NCI-H2107 (cell line): ENCODE results near the gene TRERF1.

Experiments
- DNase-seq: peaks from one replicate; lab custom pipeline; 2025; lab: John Stamatoyannopoulos, UW

Gene TRERF1

DNA sequence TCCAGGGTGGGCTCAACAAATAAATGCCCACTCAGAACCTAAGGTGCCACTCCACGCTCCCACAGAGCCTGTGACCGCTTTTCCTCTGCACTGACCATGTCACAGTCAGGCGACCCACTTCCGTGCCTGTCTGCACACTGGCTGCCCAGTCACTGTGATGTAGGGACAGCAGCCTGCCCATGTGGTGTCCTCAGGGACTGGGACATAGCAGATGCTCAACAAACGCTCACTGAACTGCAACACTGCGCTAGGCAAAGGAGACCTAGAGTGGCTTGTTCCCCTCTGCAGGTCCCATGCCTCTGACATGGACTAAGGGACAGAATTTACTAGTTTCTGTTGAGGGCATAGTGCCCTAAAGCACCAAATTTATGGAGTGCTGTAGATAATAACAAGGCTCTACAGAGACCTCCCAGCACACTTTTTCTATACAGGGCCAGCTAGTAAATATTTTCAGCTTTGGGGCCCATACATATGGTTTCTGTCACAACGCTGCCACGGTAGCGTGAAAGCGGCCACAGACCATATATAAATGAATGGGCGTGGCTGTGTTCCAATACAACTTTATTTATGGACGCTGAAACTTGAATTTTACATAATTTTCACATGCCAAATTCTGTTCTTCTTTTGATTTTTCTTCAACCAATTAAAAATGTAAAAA lies 176.2 kb downstream of the TRERF1 start:
- DNase-seq = no peak

DNA sequence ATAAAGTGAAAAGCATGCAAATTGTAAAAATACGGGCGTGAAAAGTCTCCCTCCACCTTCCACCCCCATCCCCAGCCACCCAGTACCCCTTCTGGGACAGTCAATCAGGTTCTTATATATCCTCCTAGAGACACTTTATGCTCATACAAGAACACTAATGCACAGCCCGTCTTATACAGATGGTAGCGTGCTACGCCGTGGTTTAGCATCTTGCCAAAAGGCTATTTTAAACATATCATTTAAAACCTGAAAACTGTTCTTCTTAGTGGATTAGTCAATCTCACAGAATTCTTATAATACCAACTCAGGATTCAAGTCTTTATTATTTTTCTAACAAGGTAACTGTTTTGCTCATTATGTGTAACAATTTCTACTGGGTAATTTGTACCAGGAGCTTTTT lies 176.8 kb downstream of the TRERF1 start:
- DNase-seq = no peak

DNA sequence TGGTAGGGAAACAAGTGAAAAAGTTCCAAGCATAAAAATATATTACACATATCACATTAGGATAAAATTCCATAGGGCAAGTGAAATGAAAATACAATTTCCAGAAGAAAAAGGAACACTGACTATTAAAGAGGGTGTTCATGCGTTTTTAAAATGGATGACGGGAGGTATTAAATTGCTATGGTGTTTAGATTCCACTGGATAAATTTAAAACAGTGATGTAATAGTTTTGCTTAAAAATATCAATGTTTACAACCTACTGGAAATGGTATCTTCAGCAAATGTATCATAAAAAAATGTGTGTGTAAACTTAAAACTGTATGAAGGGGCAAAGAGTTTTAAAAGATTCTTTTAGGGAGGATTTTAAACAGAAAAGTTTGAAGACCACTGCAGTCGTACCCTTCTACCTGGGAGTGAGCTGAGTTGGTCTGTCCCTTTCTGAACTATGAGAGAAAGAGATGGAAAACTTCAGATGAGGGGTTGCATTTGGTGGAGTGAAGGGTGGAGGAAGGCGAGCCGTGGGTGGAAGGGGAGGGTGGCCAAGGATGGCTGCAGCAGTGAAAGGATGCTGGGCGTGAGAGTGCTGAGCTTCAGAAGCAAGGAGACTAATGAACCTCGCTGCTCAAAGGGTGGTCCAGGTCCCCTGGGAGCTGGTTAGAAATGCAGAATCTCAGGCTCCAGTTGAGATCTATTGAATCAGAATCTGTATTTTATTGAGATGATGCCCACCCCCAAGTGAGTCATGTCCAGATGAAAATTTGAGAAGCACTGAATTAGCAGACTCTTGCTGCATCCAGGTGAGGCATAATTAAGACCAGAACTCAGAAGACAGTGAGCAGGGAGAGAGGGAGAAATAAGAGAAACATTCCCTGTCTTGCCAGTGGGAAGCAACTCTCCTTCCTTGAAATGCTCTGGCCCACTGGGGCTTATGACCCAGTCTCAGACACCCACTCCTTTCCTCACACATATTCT lies 179.6 kb downstream of the TRERF1 start:
- no peak for DNase-seq

DNA sequence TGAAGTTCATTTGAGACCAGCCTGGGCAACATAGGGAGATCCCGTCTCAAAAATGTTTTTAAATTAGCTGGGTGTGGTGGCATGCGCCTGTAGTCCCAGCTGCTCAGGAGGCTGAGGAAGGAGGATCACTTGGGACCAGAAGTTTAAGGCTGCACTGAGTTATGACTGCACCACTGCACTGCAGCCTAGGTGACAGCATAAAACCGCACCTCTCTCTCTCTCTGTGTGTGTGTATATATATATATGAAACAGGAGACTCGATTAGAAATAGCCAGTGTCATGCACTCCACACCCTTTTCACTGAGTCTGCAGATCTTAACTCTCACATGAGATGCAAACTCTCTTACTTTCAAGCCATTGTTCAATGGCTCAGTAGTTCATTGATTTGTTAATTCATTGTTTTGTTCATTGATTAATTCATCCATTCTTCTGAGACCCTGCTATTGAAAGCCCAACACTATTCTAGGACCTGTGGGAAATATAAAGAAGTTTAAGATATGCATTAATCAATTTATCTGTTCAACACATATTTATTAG lies 181.7 kb downstream of the TRERF1 start:
- no peak for DNase-seq

DNA sequence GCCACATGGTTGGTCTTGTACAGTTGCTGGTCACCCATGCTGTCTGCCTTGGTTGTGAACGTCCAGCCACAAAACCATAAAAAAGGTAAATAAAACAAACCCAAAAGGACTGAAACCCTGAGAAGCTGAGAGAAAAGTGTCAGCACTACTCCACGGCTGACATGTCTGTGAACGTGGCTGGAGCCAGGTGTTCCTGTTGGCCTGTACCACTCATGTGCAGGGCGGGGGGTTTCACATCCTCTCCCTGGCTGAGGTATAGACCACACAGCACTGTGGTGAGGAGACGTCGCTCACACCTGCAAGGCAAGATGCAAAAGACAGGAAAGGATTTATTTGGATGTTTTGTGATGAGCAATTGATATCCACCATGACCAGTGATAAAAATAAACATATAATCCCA lies 182.2 kb downstream of the TRERF1 start:
- DNase-seq = no peak

DNA sequence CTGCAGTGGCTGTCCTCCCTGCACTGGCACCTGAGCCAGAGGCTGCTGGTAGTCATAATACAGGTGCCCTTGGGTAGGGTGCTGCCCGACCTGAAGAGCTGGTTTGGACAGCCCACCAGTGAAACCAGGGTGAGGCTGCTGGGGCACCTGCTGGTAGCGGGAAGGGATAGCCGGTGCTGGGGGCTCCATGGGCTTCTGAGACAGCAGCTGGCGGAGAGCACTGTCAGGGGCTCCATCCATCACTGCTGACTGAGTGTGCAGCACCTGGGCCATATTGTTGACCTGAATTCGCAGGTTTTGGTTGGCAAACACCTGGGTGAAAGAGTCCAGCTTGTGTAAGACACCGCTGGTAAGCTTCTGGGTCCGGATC lies 182.9 kb downstream of the TRERF1 start:
- DNase-seq = no peak

DNA sequence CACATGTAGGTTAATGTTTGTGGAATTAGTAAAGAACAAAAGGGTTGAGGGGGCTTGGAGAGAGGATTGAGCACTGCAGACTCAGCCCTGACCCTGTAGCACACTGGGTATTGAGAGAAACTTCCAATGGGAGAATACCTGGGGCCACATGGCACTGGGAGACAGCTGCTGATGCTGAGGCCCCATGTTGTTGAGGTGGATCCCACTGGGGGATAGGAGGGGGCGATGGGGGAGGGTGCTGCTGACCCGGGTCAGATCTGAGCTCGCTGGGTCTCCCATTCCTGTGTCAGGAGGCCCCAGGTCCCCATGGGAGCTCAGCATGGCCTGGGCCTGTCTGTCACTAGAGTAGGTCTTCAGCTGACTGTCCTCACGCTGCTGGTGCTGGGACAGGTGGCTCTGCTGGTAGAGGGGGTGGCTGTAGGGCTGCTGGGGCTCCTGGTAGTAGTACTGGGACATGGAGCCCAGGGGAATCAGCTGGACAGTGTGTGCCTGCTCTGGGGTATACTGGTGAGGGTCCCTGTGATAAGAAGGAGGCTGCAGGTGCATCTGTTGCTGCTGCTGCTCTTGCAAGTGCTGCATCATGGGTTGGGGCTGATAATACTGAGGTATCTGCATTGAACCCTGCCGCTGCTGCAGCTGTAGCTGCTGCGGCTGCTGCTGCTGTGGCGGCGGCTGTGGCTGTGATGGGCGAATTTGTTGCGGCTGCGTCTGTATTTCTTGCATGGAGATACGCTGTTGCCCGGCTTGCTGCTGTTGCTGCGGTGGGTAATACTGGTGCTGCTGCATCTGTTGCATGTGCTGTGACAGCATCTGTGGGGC lies 183.5 kb downstream of the TRERF1 start:
- no peak for DNase-seq

DNA sequence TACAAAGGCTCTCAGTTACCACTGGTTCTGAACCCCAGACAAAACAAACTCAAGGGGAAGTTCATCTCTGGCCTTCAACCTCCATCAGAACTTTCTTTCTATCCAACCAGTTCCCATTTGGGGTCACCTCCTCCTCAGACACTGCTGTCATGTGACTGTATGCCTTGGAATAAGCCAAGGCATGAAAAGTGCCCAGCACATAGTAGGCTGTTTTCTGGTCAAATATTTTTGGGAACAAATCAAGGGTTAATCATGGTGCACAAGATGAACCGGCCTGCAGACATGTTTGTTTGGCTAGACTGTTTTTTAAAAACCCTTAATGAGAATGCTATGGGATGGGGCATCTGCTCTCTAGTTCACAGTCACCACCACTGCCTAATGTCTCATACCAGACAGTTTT lies 185.2 kb downstream of the TRERF1 start:
- no peak for DNase-seq

DNA sequence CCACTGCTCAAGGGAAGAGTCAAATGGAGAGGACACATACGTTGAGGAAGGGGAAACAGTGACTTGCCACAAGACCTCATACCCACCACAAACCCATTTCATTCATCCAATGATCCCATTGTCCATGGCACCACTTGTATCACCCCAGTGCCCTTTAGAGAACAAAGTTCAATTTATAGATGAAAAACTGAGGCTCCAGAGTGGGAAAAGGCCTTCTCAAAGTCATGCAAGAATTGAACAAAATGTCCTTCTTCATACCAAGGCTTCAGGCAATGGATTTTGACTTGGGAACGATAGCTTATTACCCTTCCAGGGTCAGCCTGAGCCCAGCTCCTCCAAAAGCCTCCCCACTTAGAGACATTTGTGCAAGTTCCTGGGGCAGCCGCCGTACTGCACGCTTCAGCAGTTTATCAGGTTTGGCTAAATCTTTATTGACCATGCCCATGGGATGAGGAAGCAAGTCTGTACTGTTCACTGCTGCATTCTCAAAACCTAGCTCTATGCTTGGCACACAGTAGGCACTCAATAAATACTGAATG lies 186.8 kb downstream of the TRERF1 start:
- DNase-seq = no peak

DNA sequence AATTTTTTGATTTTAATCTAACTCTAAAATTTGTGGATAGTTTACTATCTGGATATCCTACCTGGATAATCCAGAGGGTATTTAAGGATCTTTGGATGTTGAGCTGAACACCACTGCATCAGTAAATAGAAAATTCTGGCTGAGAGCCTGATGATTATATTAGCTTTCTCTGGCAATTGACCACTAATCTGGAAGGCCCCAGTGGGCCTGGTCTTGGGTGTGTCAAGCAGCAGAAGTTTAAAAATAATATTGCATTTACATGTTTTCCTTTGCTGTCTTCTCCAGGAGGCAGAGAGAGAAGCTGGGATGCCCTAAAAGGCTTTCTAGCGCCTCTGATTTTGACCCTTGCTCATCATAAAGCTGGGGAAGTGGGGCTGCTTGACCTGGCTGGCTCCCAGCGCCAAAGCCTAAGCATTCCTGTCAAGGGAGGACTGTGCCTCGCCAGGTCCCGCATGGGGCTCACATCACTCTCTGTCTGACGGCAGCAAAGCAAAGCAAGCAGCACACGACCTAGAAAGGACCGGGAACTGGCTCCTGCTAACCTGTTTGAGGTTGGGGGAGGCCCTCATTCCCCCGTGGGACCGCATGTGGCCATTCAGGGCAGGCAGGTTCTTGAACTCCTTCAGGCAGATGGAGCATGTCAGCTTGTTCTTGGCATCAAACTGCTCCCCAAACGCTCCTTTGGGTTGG lies 187.4 kb downstream of the TRERF1 start:
- no peak for DNase-seq

DNA sequence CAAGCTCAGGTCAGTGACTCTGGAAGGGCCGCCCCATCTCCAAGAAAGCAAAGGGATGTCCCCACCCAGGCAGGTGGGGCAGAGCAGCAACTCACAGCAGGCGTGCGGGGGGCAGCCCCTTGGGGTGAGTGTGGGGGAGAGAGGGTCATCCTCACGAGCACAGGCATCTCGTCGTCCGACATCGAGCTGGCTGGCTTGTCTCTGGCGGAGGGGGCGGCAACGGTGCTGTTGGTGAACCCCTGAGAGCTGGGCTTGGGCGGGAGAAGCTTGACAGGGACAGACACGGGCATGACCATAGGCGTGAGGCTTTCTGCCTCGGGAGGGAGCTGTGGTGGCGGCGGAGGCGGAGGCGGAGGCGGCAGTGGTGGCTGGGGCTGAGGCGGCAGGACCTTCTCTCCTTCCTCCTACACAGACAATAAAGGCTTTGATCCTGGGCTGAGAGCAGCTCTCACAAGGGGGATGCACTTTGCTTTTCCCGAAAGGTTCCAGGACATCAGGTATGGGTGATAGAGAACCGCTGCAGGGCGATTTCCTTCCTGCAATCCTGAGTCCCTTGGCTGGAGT lies 188.5 kb downstream of the TRERF1 start:
- DNase-seq = no peak

DNA sequence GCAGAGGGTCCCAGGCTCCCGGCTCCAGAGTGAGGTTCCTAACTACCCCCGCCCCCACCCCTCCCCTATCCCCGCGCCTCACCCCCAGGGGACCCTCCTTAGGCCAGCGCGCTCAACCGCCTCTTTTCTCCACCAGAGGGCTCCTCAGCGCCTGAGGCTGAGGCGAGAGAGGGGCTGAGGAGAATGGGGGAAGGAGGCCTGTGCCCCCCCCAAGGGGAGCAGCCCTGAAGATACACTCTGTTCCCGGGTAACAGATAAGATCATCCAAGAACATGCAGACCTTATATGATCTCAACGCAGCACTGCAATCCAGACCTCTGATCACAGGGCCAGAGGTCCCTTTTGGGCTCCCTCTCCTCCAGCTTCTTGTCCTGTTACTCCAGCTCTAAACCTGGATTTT lies 190.8 kb downstream of the TRERF1 start:
- no peak for DNase-seq

DNA sequence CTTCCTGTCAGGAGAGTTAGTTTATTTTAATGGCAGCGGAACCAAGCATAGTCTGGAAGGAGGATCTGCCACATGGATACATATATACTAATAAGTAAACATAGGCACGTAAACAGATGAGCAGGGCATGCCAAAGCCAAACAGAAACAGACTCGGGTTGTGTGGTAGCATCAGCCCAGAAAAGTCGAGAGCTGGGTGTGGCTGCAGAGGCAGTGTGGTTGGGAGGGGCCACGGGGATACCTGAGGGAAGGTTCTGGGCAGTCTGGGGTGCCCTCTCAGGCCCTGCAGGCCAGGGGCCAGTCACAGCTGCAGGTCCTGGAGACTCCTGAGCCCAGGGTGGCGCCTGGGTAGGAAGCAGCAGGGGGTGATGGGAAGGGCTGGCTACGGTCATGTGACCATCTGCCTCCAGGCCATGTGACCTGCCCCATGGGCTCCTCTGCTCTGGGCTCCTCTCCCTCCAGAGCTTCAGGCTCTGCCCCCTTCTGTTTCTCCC lies 191.3 kb downstream of the TRERF1 start:
- no peak for DNase-seq

DNA sequence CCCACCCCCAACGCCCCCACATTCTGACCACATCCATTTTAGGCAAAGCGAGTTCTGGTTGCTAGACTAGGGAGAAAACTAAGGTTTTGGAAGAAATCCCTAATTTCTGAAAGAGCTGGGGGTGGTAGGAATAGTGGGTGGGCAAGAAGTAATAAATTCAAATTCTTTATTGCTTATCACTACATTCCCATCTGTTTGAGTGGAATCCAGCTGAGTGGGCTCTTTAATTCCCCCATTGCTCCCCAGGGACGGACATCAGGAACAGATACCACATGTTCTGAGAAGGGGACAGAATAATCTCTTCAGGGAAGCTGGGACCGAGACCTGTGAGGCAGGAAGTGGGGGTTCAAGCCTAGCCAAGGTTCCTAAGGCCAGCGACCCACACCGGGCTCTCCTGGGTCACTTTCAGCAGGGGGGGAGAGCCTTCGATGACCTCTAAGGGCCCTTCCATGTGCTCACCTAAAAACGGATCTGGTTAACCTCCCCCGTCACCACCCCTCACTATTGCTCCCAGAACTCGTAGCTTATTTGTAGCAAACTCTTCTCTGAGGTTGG lies 191.8 kb downstream of the TRERF1 start:
- no peak for DNase-seq

DNA sequence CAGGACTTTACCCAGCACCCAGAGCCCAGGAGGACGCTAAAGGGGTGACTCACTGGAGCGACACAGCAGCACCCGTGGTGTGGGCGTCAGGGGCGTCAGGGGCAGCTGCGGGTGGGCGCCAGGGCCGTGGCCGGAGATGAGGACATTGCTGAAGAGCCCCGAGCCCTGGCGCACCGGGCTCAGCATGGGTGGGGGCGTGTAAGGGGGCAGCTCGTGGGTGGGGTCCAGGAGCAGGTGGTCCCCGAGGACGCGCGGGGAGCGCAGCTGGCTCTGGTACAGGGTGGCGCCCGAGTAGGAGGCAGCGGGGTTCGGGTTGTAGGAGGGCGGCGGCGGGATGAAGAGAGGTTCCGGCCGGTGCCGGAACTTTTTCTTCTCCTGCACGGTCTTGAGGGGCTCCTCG lies 192.4 kb downstream of the TRERF1 start:
- no peak for DNase-seq

DNA sequence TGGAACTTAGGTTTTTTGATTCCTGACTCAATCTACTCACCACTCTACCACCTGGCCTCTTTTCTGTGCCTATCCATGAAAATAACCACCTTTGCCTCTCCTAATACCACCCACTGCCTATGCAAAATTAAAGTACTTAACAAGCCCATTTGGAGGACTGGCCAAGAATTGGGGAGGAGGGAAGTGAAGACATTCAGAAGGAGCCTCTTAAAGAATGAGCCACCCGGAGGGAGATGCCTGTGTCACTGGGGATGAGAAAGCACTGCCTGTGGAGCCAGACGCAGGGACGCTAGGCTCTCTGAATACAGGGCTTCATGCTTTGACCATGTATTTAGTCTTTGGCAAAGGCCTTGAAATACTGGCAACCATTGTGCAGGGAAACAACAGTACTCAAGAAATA lies 194.1 kb downstream of the TRERF1 start:
- DNase-seq = no peak

DNA sequence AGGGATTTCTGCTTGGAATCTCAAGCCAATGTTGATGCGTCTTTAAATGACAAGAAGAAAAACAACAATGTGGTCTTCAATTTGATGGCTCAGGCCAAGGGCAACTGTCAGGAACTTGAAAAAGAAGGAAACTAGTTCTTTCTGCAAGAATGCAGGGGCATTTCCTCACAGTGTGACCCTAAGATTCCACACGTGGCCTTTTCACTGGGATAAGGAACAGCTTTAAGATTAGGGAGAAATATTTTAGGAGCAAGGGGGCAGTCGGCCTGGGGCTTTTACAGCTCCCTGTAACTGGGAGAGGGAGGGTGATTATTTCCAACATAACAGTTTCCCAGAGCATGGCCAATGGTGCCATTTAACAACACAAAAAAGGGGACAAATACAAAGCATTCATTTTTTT lies 194.7 kb downstream of the TRERF1 start:
- DNase-seq = no peak

DNA sequence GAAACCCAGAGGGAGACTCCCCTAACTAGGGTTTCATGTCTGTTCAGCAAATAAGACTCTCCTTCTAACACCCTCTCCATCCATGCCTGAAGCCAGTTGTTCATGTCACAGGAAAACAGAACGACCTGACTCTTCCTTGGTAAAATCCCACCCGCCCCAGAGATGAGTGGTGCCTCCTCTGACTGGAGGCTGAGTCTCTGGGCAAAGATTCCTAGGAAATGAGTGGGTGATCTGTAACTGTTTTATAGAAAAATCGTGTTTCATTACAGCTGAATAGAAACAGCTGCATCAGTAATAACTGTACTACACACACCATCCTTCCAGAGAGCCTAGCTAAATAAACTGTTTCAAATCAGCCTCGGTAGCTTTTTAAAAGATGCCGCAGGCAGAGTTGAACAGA lies 196.7 kb downstream of the TRERF1 start:
- DNase-seq = no peak

DNA sequence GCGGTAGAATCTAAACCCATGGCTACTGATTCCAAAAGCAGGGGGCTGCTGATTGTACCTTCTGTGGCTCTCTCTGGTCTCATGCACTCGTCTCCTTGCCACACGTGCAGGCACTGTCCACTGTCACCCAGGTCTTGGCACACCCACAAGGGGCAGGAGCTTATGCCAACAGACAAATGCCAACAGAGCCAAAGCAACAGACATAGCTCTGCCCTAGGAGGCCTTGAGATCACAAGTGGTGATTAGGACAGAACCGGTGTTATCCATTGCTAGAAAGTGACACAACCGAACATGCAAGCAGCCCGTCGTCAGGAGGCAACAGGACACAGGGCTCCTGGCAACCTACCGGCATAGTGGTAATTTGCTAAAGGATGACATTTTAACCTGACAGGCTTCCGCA lies 197.2 kb downstream of the TRERF1 start:
- no peak for DNase-seq

DNA sequence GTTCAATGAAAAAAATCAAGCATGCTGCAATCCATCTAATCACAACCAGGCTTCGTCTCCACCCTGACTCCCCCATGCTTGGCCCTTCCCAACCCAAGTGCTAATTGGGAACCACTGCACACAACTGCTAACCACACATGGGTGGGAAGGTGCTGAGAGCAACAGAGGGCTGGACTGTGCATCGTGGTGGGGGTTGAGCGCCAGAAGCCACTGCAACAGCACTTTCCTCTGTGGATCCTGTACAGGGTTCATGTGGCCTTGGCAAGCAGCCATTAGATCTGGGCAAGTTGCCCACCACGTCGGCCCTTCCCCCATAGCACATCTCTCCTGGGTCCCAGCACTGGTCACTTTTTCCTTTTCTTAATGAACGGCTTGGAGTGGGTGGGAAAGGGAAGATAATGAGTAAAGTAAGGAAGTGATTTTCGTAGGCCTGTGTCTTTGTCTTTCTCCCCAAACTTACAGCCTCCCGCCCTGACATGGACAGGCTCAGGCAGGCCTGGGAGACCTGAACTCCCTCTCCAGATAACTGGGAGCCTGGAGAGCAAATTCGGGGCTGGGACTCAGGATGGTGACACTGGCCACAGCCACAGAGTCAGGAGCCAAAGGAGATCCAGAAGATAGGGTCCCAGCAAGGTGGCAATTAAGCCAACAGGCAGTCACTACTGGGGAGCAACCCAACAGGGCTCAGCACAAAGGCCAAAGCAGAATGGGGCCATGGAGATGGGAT lies 199.7 kb downstream of the TRERF1 start:
- DNase-seq = no peak
